ENCODE data around the gene FAM169A. TPM values are rescaled to one million over a fixed set of nuclear protein-coding genes. Genes with fewer than 3 reads are reported as not detected.
"Not testable (repeated sequence)": the region's sequence is repeated elsewhere in the genome, so short reads cannot be mapped to it uniquely, and the experiment has no call there.

FAM169A gene
- total RNA-seq, 1 donor from 2014 or later: 1.1 TPM

DNA sequence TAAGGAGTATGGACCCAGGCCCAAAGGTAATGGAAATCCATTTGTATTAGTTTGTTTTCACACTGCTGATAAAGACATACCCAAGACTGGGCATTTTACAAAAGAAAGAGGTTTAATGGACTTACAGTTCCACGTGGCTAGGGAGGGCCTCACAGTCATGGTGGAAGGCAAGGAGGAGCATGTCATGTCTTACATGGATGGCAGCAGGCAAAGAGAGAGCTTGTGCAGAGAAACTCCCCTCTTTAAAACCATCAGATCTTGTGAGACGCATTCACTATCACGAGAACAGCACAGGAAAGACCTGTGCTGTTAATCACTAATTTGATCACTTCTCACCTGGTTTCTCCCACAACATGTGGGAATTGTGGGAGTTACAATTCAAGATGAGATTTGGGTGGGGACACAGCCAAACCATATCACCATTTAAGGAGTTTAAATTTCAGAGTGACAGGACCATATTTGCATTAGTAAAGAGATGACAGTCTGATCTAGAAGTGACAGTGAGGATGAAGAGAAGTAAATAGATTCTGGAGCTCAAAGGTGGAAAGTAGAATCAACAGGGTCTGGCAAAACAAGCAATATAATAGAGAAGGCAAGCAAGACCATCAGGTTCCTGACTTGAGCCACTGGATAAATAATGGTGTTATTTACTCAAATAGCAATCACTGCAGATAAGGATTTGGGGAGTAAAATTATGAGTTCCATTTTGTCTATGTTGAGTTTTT, 7.5 kb upstream of the FAM169A start:
- ATAC-seq: no peak

DNA sequence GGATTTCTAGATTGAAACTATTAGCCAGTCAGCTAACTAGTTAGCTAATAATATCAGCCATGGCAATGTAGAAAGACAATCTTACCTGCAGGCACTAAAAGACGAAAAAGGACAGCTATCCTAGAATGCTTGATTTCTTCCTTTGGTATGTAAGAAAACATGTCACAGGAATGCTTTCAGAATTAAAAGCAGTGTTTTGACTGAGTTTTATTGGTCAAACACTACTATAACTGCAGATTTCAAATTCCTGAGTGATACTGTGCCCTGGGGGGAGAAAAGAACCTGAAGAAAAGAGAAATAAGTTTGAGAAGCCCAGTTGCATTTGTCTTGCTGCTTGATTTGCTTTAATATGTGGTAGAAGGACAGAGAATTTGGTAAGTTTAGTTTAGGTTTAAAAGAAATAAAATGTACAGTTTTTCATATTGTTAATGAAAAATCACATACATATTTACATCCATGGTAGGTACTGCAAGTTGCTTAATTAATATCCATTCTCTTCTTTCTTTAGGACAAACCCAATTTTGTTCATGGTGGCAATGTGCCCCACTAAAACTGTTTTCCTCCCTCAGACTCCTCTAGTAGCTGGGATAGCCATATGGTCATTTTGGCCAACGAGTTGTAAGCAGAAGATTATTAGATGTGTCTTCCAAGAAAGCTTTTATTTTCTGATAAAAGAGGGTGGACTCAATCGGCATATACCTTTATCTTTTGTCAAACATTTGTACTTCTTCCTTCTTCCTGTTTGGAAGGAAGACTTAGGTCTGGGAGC, 4.3 kb upstream of the FAM169A start:
- intact Hi-C loops (cut with DNase I): no loop called here
- no peak overlapping the region for H3K4me3 ChIP-seq
- no peak for DNase-seq
- H3K27ac ChIP-seq: no peak overlapping the region
- TF ChIP-seq, protein P1, sequence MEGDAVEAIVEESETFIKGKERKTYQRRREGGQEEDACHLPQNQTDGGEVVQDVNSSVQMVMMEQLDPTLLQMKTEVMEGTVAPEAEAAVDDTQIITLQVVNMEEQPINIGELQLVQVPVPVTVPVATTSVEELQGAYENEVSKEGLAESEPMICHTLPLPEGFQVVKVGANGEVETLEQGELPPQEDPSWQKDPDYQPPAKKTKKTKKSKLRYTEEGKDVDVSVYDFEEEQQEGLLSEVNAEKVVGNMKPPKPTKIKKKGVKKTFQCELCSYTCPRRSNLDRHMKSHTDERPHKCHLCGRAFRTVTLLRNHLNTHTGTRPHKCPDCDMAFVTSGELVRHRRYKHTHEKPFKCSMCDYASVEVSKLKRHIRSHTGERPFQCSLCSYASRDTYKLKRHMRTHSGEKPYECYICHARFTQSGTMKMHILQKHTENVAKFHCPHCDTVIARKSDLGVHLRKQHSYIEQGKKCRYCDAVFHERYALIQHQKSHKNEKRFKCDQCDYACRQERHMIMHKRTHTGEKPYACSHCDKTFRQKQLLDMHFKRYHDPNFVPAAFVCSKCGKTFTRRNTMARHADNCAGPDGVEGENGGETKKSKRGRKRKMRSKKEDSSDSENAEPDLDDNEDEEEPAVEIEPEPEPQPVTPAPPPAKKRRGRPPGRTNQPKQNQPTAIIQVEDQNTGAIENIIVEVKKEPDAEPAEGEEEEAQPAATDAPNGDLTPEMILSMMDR (IDR thresholded peaks at IDR 0.05): no peak
- no peaks in the 10 kb centered on the region for H3K36me3 ChIP-seq
- peaks cover 6% of the 10 kb centered on the region for H3K4me1 ChIP-seq
- no peak for ATAC-seq
- no peaks in the 10 kb centered on the region for H3K9me3 ChIP-seq
- peaks cover 21% of the 10 kb centered on the region for H3K27me3 ChIP-seq (ENCODE audit: low read depth)

More for the DNA sequence above, 7.5 kb upstream of the FAM169A start:
- Histone ChIP-seq H3K4me1 (no peaks in the 10 kb centered on the region), H3K36me3 (no peaks in the 10 kb centered on the region), H3K9me3 (no peaks in the 10 kb centered on the region), H3K27ac (no peak overlapping the region), H3K4me3 (no peak overlapping the region), H3K27me3 (ENCODE audit: low read depth) (no peaks in the 10 kb centered on the region)
- TF ChIP-seq, protein P1 (IDR thresholded peaks at IDR 0.05): no peak
- intact Hi-C loops (cut with DNase I): no loop called here
- no peak for DNase-seq

DNA sequence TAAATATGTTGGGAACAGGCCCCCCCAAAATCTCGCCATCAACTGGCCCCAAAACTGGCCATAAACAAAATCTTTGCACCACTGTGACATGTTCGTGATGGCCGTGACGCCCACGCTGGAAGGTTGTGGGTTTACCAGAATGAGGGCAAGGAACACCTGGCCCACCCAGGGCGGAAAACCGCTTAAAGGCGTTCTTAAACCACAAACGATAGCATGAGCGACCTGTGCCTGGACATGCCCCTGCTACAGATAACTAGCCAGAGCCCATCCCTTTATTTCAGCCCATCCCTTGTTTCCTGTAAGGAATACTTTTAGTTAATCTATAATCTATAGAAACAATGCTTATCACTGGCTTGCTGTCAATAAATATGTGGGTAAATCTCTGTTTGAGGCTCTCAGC, 3.2 kb upstream of the FAM169A start:
- DNase-seq; ATAC-seq; H3K9me3 ChIP-seq; intact Hi-C loops (cut with DNase I); H3K4me3 ChIP-seq; H3K36me3 ChIP-seq; H3K27ac ChIP-seq: not testable (repeated sequence)
- Histone ChIP-seq H3K4me1 (peaks cover 12% of the 10 kb centered on the region), H3K27me3 (ENCODE audit: low read depth) (peaks cover 32% of the 10 kb centered on the region)

DNA sequence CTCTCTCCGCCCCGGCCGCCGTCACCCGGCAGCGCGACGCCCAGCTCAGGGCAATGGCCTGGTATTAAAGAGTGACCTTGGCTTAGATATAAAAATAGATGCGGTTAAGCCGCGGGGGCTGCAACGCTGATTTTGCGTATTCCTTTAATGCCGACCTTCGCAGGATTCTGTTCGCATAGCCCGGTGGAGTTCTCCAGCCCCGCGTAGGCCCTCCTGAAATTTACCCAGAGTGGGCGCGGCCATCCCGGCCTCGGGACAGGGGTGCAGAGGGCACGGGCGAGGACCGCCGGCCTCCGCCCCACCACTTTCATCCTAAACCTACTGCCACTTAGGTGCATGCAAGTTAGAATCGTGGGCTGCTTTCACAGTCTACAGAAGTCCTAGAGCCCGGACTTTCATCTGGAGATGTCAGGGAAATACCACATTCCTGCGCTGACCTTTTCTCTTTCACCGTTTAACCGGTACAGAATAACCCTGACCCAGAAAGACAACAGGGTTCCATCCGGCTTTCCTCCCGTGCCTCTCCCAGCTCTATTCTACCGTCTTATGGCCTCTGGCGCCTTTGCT, 492 bp upstream of the FAM169A start:
- Histone ChIP-seq H3K4me3 (peak overlapping the region; percentile 58), H3K27me3 (ENCODE audit: low read depth) (peaks cover 44% of the 10 kb centered on the region)
- no peak for DNase-seq

DNA sequence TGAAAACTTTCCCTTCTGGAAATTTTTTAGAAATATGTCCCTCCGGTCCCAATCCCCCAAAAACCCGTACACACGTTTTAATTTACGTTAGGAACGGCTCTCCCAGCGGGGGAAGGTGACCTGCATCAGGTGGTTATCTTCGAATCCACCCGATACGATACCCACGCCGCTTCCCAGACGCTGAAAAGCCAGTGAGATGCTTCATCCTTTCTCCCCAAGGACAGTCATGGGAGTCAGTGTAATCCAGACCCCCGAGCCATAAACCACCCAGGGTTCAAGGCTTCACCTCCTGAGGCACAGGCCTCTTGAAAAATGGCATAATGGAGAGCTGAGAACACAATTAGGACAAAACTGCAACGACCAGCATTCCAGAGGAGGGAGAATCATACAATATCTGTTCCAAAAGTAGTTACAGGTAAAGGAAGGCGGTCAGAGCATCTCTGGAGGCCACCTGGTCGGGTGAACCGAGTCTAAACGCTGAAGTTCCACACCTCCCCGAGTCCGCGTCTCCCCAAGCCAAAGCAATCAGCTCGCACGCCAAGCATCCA, 857 bp downstream of the FAM169A start:
- TF ChIP-seq, protein P1 (IDR thresholded peaks at IDR 0.05): no peak
- H3K4me1 ChIP-seq: peaks cover 12% of the 10 kb centered on the region
- no peak for DNase-seq
- peak; percentile 15 to 24 for ATAC-seq
- intact Hi-C loops (cut with DNase I): no loop called here
- H3K36me3 ChIP-seq: no peaks in the 10 kb centered on the region
- peaks cover 44% of the 10 kb centered on the region for H3K27me3 ChIP-seq (ENCODE audit: low read depth)
- H3K27ac ChIP-seq: no peak overlapping the region
- no peaks in the 10 kb centered on the region for H3K9me3 ChIP-seq
- peak overlapping the region; percentile 58 for H3K4me3 ChIP-seq

More for the DNA sequence above, 492 bp upstream of the FAM169A start:
- intact Hi-C loops (cut with DNase I): no loop called here
- Histone ChIP-seq H3K9me3 (no peaks in the 10 kb centered on the region), H3K27ac (no peak overlapping the region), H3K36me3 (no peaks in the 10 kb centered on the region), H3K4me1 (peaks cover 12% of the 10 kb centered on the region)
- TF ChIP-seq, protein P1 (IDR thresholded peaks at IDR 0.05): no peak
- peak in 1 of 2 donors; percentile 7 for ATAC-seq

Measured in lower lobe of right lung (tissue), 2 donors.